T-helper 2 cell treated with Interferon-gamma antibody and Interleukin-4, amounts not matched to agents 5 μg/mL and 100 μg/mL, for 36 hours (primary cell): ENCODE data around the gene OMA1.

Experiments
- DNase-seq: peaks from one replicate; pipeline ENCODE4 v3.0.0; 2021; ENCODE audit warnings: low spot score
- H3K27ac Mint-ChIP-seq: one replicate; pipeline ENCODE4 v1.8.0; 2021; ENCODE audit warnings: mild to moderate bottlenecking, mixed read lengths
- H3K27me3 Mint-ChIP-seq: one replicate; pipeline ENCODE4 v1.8.0; 2021; ENCODE audit warnings: low read depth, mixed read lengths
- H3K36me3 Mint-ChIP-seq: one replicate; pipeline ENCODE4 v1.8.0; 2021; ENCODE audit warnings: low read depth, mixed read lengths
- H3K4me1 Mint-ChIP-seq: one replicate; pipeline ENCODE4 v1.8.0; 2021; ENCODE audit warnings: low read depth, mixed read lengths
- H3K4me3 Mint-ChIP-seq: one replicate; pipeline ENCODE4 v1.8.0; 2022; ENCODE audit warnings: mild to moderate bottlenecking, moderate library complexity, mixed read lengths
- H3K9me3 Mint-ChIP-seq: one replicate; pipeline ENCODE4 v1.8.0; 2021; ENCODE audit warnings: mixed read lengths

Gene OMA1

GRCh38 chr1:58432851-58433668, 113.5 kb downstream of the OMA1 start:
- H3K4me1 Mint-ChIP-seq, result no peaks in the 10 kb centered on the region

GRCh38 chr1:58431901-58432620, 114.5 kb downstream of the OMA1 start:
- Mint-ChIP-seq H3K4me3 (no peak overlapping the region), H3K27me3 (no peaks in the 10 kb centered on the region), H3K4me1 (no peaks in the 10 kb centered on the region), H3K27ac (no peak overlapping the region), H3K36me3 (no peaks in the 10 kb centered on the region), H3K9me3 (no peaks in the 10 kb centered on the region)
- DNase-seq, result no peak

More at GRCh38 chr1:58432851-58433668, 113.5 kb downstream of the OMA1 start:
- H3K27ac Mint-ChIP-seq, result no peak overlapping the region
- DNase-seq, result no peak
- no peak overlapping the region for H3K4me3 Mint-ChIP-seq
- H3K9me3 Mint-ChIP-seq, result no peaks in the 10 kb centered on the region
- no peaks in the 10 kb centered on the region for H3K27me3 Mint-ChIP-seq
- no peaks in the 10 kb centered on the region for H3K36me3 Mint-ChIP-seq
